Neuronal stem cell (in vitro differentiated cells): Measurements from ENCODE around the gene CEP85.

Experiments
- DNase-seq: peaks from one replicate; pipeline ENCODE4 v3.0.0-alpha.2; 2013; ENCODE audit warnings: low spot score
- H2AFZ ChIP-seq: one replicate; pipeline ENCODE4 v1.6.1; 2013; ENCODE audit warnings: mild to moderate bottlenecking, low read length, inconsistent platforms
- H2AK5ac ChIP-seq: 2 replicates; pipeline ENCODE4 v1.6.1; 2013; ENCODE audit warnings: low read depth, mild to moderate bottlenecking, inconsistent platforms, low read length, moderate library complexity, mixed read lengths
- H2BK120ac ChIP-seq: 2 replicates; pipeline ENCODE4 v1.6.1; 2013; ENCODE audit warnings: low read depth, mild to moderate bottlenecking, inconsistent platforms, low read length, moderate library complexity, mixed read lengths
- H2BK12ac ChIP-seq: one replicate; pipeline ENCODE4 v1.6.1; 2013; ENCODE audit warnings: low read length, inconsistent platforms
- H2BK15ac ChIP-seq: 2 replicates; pipeline ENCODE4 v1.6.1; 2013; ENCODE audit warnings: mild to moderate bottlenecking, low read length, inconsistent platforms, mixed read lengths
- H2BK5ac ChIP-seq: one replicate; pipeline ENCODE4 v1.6.1; 2013; ENCODE audit warnings: inconsistent platforms, mild to moderate bottlenecking, low read length, moderate library complexity
- H3K14ac ChIP-seq: one replicate; pipeline ENCODE4 v1.6.1; 2013; ENCODE audit warnings: low read length, inconsistent platforms
- H3K18ac ChIP-seq: 2 replicates; pipeline ENCODE4 v1.6.1; 2013; ENCODE audit warnings: low read length, inconsistent platforms
- H3K23ac ChIP-seq: 2 replicates; pipeline ENCODE4 v1.6.1; 2013; ENCODE audit warnings: low read depth, mild to moderate bottlenecking, mixed read lengths, low read length, inconsistent platforms; ENCODE audit not compliant: poor library complexity
- H3K27ac ChIP-seq: replicated peaks from 3 replicates; pipeline ENCODE4 v1.5.1; 2013; ENCODE audit warnings: low read length, inconsistent platforms
- H3K27me3 ChIP-seq, 3 experiments: 2 replicates each; pipeline ENCODE4 v1.6.1; 2013; ENCODE audit warnings: low read length in 3 of 3, mild to moderate bottlenecking in 2 of 3, inconsistent platforms in 1 of 3, low read depth in 1 of 3, mixed read lengths in 1 of 3, moderate library complexity in 1 of 3; ENCODE audit not compliant: control insufficient read depth in 3 of 3, insufficient read depth in 3 of 3
- H3K36me3 ChIP-seq, 2 donors: replicated peaks in 1 of 2; 2 replicates each; pipeline ENCODE4 v1.6.1; 2013; ENCODE audit warnings: low read length in 2 of 2; ENCODE audit not compliant: control insufficient read depth in 2 of 2, insufficient read depth in 2 of 2
- H3K4ac ChIP-seq: 2 replicates; pipeline ENCODE4 v1.6.1; 2013; ENCODE audit warnings: inconsistent platforms, mild to moderate bottlenecking, low read length, moderate library complexity
- H3K4me1 ChIP-seq, 2 donors: 1 replicate in 1 of 2; 2 replicates in 1 of 2; pipeline ENCODE4 v1.6.1; 2013; ENCODE audit warnings: low read length in 2 of 2, low read depth in 1 of 2; ENCODE audit not compliant: control insufficient read depth in 2 of 2, insufficient read depth in 1 of 2
- H3K4me2 ChIP-seq: one replicate; pipeline ENCODE4 v1.6.1; 2013; ENCODE audit warnings: mild to moderate bottlenecking, low read length, inconsistent platforms; ENCODE audit not compliant: insufficient read depth, poor library complexity, severe bottlenecking
- H3K4me3 ChIP-seq, 2 donors: 2 replicates each; pipeline ENCODE4 v1.5.1; 2013; ENCODE audit warnings: low read length in 2 of 2, mild to moderate bottlenecking in 2 of 2, inconsistent platforms in 1 of 2, moderate library complexity in 1 of 2
- H3K79me1 ChIP-seq: one replicate; pipeline ENCODE4 v1.6.1; 2013; ENCODE audit warnings: low read depth, mild to moderate bottlenecking, inconsistent platforms, low read length, moderate library complexity
- H3K9ac ChIP-seq: one replicate; pipeline ENCODE4 v1.6.1; 2013; ENCODE audit warnings: mild to moderate bottlenecking, low read depth, low read length, inconsistent platforms; ENCODE audit not compliant: poor library complexity
- H3K9me3 ChIP-seq, 2 donors: replicated peaks in 1 of 2; 2 replicates each; pipeline versions ENCODE3 to v1.6.1; 2013; ENCODE audit warnings: low read length in 2 of 2, mild to moderate bottlenecking in 2 of 2, inconsistent platforms in 1 of 2, low read depth in 1 of 2, mixed read lengths in 1 of 2, moderate library complexity in 1 of 2; ENCODE audit not compliant: control insufficient read depth in 2 of 2, insufficient read depth in 1 of 2
- H4K8ac ChIP-seq: one replicate; pipeline ENCODE4 v1.6.1; 2013; ENCODE audit warnings: low read depth, mild to moderate bottlenecking, inconsistent platforms, low read length, moderate library complexity
- H4K91ac ChIP-seq: one replicate; pipeline ENCODE4 v1.6.1; 2013; ENCODE audit warnings: low read length, low read depth, mild to moderate bottlenecking, inconsistent platforms; ENCODE audit not compliant: poor library complexity
- WGBS, 2 donors: extraction: QIAGEN DNeasy Blood & Tissue Kit; methylation state at CpG; one replicate each; pipeline ENCODE4 v1.1.7; 2013; ENCODE audit warnings: missing lambda C conversion rate in 2 of 2, mixed read lengths in 1 of 2; ENCODE audit not compliant: insufficient read length in 2 of 2, insufficient replicate concordance in 1 of 2; ENCODE audit errors: extremely low coverage in 2 of 2; 5-methylcytosine and 5-hydroxymethylcytosine counted together

CEP85 gene

DNA sequence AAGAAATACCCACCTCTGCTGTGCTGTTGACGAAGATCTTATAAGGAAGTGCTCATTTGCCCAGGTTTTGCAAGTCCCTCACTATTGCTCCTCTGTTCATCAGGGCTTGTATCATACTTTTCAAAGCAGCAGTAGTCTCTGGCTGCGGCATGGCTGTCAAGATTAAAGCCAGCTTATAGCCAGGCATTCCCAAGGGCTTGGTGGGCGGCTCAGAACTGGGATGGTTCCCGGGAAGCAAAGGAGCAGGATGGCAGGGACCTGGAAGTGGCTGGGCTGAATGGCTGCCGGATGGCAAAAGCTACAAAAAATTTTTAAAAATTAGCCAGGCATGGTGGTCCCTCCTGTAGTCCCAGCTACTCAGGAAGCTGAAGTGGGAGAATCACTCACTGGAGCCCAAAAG lies 29.2 kb downstream of the CEP85 start:
- no peak overlapping the region for H3K14ac ChIP-seq
- H3K27ac ChIP-seq, result no peak overlapping the region
- H2AFZ ChIP-seq, result no peak overlapping the region
- DNase-seq, result no peak
- H3K18ac ChIP-seq, result no peak overlapping the region
- H2BK15ac ChIP-seq, result no peak overlapping the region
- no peak overlapping the region for H4K91ac ChIP-seq
- H3K9ac ChIP-seq, result no peak overlapping the region
- no peak overlapping the region for H2BK120ac ChIP-seq
- H3K4me1 ChIP-seq, result no peaks in the 10 kb centered on the region
- H3K79me1 ChIP-seq, result no peaks in the 10 kb centered on the region
- no peak overlapping the region for H3K23ac ChIP-seq
- H2BK12ac ChIP-seq, result no peak overlapping the region
- no peak overlapping the region for H4K8ac ChIP-seq
- no peak overlapping the region for H2BK5ac ChIP-seq
- H3K4ac ChIP-seq, result no peak overlapping the region
- peaks cover 28 to 89% of the 10 kb centered on the region in 2 donors for H3K36me3 ChIP-seq
- H3K4me3 ChIP-seq, result no peak overlapping the region
- no peaks in the 10 kb centered on the region for H3K27me3 ChIP-seq
- H3K9me3 ChIP-seq, result peaks cover under 1 to 7% of the 10 kb centered on the region in 2 donors
- no peak overlapping the region for H3K4me2 ChIP-seq
- no peak overlapping the region for H2AK5ac ChIP-seq
- WGBS, 2 donors, result no CpG with 5 or more reads among the region's 5 CpGs

DNA sequence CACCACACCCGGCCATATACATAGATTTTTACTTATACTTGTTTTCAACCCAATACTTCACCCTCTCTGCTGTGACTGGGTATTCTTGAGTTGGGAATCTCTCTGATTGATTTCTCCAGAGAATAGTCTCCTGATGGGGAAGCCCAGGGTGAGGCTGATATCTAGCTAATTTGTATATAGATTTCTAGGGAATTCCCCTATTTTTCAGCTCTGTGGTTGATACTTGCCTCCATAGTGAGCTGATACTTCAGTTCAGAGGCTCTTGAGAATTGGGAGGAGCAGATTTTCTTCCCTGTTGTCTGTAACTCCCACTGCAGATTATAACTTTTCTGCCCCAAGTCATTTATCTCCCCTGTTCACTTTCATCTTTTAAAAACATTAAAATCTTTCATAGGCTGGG lies 31.4 kb downstream of the CEP85 start:
- Histone ChIP-seq H3K23ac (no peak overlapping the region), H3K4me2 (no peak overlapping the region), H2BK5ac (no peak overlapping the region), H3K14ac (no peak overlapping the region), H2BK120ac (no peak overlapping the region), H3K27me3 (no peaks in the 10 kb centered on the region), H3K36me3 (peaks cover 33 to 88% of the 10 kb centered on the region in 2 donors), H2BK15ac (no peak overlapping the region), H3K4ac (no peak overlapping the region), H3K9me3 (peaks cover 6 to 21% of the 10 kb centered on the region in 2 donors), H3K4me3 (no peak overlapping the region), H3K4me1 (no peaks in the 10 kb centered on the region), H3K27ac (no peak overlapping the region), H3K18ac (no peak overlapping the region), H3K79me1 (no peaks in the 10 kb centered on the region), H4K8ac (no peak overlapping the region), H4K91ac (no peak overlapping the region), H2AFZ (no peak overlapping the region), H3K9ac (no peak overlapping the region), H2AK5ac (no peak overlapping the region), H2BK12ac (no peak overlapping the region)
- no peak for DNase-seq
- WGBS, 2 donors, result no CpG with 5 or more reads among the region's 1 CpG

DNA sequence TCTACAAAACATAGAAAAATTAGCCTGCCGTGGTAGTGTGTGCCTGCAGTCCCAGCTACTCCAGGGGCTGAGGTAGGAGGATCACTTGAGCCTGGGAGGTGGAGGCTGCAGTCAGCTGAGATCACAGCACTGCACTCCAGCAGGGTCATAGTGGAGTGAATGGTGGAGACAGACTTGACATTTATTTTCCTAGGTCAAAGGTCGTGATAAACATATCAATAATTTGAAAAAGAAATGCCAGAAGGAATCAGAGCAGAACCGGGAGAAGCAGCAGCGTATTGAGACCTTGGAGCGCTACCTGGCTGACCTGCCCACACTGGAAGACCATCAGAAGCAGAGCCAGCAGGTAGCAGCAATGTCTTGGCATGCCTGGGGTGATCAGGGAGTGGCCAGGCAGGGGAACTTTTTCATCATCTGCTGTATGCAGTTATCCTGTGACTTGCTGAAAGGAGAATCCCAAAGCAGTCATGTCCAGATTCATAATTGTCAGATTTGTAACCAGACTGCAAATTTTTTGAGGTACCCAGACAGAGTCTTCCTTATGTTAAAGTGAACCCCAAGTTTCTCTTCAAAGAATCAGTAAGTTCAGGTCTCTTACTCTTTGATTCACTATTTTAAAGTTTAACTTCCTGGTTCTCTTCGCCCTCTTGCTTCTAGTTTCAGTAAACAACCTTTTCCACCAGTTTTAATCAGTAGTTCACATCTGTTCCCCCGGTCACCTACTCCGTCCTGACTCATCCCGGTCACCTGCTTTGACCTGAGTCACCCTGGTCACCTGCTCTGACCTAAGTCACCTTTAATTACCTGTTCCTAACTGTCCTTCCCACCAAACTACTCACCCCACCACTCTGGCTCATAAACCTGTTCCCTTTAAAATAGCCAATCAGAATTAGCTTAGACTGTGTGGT lies 34.5 kb downstream of the CEP85 start:
- WGBS, 2 donors, result no CpG with 5 or more reads among the region's 9 CpGs
- no peak overlapping the region for H3K9ac ChIP-seq
- no peak overlapping the region for H4K8ac ChIP-seq
- H3K27me3 ChIP-seq, result no peaks in the 10 kb centered on the region
- H3K4ac ChIP-seq, result no peak overlapping the region
- no peak overlapping the region for H2BK120ac ChIP-seq
- no peak overlapping the region for H2AK5ac ChIP-seq
- no peak for DNase-seq
- no peak overlapping the region for H3K4me3 ChIP-seq
- H4K91ac ChIP-seq, result no peak overlapping the region
- H3K4me1 ChIP-seq, result no peaks in the 10 kb centered on the region
- no peak overlapping the region for H2AFZ ChIP-seq
- peaks cover 47 to 87% of the 10 kb centered on the region in 2 donors for H3K36me3 ChIP-seq
- H2BK15ac ChIP-seq, result no peak overlapping the region
- H3K4me2 ChIP-seq, result no peak overlapping the region
- H2BK5ac ChIP-seq, result no peak overlapping the region
- H3K9me3 ChIP-seq, result peaks cover 6 to 24% of the 10 kb centered on the region in 2 donors
- no peaks in the 10 kb centered on the region for H3K79me1 ChIP-seq
- H3K18ac ChIP-seq, result no peak overlapping the region
- no peak overlapping the region for H3K14ac ChIP-seq
- no peak overlapping the region for H3K23ac ChIP-seq
- H2BK12ac ChIP-seq, result no peak overlapping the region
- H3K27ac ChIP-seq, result no peak overlapping the region

DNA sequence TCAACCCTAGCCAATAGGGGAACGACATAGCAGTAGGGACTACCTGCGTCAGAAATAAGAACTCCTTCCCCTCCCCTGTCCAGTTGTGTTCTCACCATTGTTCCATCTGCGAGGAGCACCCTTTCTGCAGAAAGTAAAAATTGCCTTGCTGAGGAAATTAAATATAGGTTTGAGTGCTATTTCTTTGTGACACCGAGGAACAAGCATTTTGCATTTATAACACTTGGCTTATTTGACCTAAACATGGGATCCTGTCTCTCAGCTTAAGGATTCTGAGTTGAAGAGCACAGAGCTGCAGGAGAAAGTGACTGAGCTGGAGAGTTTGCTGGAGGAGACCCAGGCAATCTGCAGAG lies 35.2 kb downstream of the CEP85 start:
- Histone ChIP-seq H2BK120ac (no peak overlapping the region), H3K4me3 (no peak overlapping the region), H2BK12ac (no peak overlapping the region), H3K36me3 (peaks cover 49 to 85% of the 10 kb centered on the region in 2 donors), H2BK15ac (no peak overlapping the region), H3K79me1 (no peaks in the 10 kb centered on the region), H3K27me3 (no peaks in the 10 kb centered on the region), H3K9ac (no peak overlapping the region), H3K23ac (no peak overlapping the region), H4K91ac (no peak overlapping the region), H3K14ac (no peak overlapping the region), H2AFZ (no peak overlapping the region), H4K8ac (no peak overlapping the region), H3K4me1 (no peaks in the 10 kb centered on the region), H3K18ac (no peak overlapping the region), H3K27ac (no peak overlapping the region), H2BK5ac (no peak overlapping the region), H3K4ac (no peak overlapping the region), H3K9me3 (peaks cover 6 to 24% of the 10 kb centered on the region in 2 donors), H2AK5ac (no peak overlapping the region), H3K4me2 (no peak overlapping the region)
- WGBS, 2 donors, result no CpG with 5 or more reads among the region's 4 CpGs
- no peak for DNase-seq
